HG02798 (cell line): Measurements from ENCODE around the gene UCK2.

Experiments used
- ATAC-seq: cut with Tn5 transposase; IDR thresholded peaks from one replicate; pipeline ENCODE4 v1.9.1; 2021; ENCODE audit warnings: mild to moderate bottlenecking; ENCODE audit not compliant: unreplicated experiment, poor library complexity

Gene UCK2

DNA sequence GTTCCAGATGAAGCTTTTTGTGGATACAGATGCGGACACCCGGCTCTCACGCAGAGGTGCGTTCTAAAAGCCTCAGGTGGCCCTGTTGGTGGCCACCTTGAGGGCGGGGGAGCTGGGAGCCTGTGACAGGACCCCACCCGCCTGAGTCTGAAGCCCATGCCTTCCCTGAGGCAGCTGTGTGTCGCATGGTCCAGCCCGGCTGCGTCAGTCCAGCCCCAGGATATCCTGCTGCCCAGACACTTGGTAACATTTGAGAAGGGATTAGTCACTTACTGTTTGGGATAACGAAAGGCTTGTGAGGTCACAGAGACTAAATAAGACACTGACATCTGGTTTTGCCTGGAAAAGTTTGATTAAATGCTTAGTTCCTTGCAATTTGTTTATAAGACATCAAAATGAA, 68.9 kb downstream of the UCK2 start:
- ATAC-seq = no peak

DNA sequence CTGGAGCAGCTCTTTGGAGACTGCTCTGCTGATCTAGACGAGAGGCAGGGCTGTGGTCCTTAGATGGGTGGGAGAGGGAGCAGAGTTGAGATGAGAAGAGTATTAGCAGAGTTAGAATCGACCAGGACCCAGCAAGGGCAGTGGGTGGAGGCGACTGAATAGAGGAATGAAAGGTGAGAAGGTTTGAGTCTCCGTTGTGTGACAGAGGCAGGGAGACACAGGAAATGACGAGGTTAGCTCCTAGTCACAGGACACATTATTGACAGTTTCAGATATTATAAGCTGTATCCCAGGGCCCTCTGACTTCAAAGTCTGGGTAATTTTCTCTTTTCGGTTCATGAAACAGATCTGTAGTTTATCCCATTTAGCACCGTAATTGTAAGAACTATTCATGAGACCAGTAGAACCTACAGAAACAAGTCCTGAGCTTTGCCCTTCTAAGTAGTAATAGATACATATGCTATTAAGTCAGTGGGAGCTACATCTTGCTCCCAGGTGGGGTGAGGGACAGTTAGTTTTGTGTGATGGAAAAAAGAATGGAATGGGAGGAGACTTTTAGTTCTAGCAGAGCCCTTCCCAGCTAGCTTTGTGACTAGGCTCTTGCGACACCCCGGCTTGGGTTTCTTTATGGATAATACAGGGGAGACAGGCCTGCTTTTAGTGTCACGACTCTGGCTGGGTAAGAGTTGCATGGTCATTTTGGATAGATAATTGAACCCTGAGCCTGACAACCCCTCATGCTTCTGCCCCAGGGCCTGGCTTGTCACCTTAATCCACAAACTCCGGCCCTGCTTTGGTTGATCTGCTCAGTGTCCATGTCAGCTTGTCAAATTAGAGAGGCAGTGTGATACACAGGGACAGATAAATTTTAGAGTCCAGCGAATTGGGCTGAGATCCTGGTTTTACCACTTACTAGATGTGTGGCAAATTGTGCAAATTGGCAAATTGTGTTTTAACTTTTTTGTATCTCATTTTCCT, 70.2 kb downstream of the UCK2 start:
- ATAC-seq = no peak

DNA sequence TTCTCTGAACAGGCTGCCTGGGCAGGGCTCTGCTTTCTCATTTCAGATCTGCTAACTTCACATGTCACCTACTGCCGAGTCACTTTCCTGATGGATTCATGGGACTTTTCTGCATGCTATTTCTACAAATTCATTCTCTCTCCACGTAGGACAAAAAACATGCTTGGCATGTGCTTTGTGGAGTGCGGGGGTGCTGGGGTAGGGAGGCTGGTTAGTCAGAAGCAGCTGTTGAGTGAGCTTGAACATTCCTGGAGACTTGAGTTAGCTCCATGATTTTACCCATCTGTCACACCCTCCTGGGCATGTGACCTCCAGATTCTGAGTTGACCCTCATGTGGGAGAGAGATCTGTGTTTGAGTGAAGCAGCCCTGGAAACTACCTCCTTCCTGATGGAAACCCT, 71.4 kb downstream of the UCK2 start:
- no peak for ATAC-seq

DNA sequence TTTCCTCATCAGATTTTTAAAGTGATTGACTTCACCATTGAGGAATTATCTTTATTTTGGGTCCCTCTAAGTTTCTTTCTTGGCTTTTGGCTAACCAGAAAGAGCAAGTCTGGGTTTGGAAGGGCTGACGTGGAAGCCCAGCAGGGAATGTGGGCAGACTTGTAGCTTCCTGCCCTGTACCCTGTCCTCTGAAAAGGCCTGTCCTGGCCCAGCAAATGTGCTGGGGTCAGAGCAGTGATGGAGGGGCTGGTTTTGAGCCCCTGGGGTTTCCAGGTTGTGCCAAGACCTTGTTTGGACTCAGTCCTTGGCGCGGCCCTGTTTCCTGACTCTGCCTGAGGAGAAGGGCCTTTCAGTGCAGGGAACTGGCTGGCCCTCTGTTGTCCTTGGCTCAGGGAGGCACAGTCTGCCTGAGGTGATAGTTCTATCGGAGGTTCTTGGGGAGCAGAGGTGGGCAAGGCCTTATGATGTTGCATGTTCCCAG, 72.1 kb downstream of the UCK2 start:
- ATAC-seq = no peak

- no peak for ATAC-seq
These were observed 73.4 kb downstream of the UCK2 start for GRCh38 chr1:165900576-165901380.

- ATAC-seq = no peak
These were observed 75.2 kb downstream of the UCK2 start for GRCh38 chr1:165902565-165902964.

DNA sequence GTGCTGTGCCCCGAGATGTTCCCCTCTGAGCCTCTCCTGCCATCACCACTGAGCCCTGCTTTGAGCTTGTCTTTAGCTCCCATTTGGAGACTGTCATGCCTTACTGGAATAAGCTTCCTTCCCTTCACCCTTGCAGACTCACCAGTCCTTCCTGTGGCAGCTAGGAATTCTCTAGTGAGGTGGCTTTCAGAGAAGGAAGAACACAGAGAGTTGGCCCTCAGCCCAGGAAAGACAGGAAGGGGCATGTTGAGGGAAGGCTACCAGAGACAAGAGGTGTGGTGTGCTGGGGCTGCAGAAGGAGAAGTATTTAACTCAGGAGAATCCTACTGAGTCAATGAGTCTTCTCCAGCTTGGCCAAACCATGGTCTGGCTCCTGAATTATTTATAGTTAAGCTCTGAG, 76.3 kb downstream of the UCK2 start:
- ATAC-seq = no peak

DNA sequence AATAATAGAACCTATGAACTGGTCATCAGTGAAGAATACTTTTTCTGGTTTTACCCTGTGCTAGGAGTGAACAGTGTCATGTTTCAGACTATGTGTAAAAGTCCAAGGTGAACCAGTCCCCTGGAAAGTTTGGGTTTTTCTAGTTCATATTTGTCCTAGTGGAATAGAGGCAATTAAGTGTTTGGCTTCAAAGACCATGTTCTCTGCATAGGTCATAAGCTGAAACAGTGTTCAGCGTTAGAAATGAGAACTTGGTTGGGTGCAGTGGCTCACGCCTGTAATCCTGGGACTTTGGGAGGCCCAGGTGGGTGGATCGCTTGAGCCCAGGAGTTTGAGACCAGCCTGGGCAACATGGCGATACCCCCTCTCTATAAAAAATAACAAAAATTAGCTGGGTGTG, 77.5 kb downstream of the UCK2 start:
- ATAC-seq = no peak

GRCh38 chr1:165905853-165906252, 78.4 kb downstream of the UCK2 start:
- no peak for ATAC-seq

DNA sequence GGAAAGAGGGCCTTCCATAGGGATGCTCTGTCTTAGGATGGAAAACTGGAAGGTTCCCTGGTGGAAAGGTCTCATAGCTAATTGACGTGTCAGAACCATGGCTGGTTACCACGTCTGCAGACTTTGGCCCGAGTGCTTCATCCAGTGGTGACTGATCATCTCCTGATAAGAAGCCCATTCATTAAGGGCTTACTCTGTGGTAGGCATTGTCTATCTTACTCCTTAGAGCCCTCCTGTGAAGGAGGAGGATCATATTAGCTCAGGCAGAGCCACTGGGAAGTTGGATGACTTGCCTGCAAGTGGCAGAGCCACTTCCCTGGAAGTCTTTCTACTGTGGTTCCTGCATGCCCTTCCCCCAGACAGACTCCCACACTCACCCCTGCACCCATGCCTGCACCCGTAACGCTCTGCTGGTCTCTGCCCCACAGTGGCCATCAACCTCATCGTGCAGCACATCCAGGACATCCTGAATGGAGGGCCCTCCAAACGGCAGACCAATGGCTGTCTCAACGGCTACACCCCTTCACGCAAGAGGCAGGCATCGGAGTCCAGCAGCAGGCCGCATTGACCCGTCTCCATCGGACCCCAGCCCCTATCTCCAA, 79.9 kb downstream of the UCK2 start:
- ATAC-seq = no peak

- ATAC-seq = no peak
These were observed 83.5 kb downstream of the UCK2 start for GRCh38 chr1:165910764-165911421.

DNA sequence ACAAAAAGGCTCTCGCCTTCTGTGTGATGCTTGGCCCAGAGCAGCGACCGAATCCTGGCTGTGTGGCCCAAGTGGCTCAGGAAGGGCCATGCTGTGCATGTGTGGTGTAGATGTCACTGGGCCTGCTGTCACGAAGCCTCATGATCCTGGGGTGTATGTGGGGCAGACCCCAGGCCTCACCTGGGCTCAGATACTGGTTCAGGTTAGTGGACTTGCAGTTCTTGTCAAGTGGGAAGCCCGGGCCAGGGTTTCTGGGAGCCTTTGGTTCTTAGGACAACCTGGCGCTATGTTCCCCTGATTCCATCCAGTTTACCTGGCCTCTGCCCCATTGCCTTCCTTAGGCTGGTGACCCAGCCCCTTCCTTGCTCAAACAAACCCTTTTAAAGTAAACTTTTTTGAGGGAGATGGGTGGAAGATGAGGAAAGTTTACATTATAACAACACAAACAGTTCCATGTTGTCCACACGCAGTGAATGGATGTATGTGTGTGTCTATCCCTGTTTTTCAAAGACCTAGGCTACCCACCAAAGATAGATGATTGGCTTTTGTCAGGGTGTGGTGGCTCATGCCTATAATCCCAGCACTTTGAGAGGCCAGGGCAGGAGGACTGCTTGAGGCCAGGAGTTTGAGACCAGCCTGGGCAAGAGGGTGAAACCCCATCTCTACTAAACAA, 84.3 kb downstream of the UCK2 start:
- ATAC-seq = no peak

DNA sequence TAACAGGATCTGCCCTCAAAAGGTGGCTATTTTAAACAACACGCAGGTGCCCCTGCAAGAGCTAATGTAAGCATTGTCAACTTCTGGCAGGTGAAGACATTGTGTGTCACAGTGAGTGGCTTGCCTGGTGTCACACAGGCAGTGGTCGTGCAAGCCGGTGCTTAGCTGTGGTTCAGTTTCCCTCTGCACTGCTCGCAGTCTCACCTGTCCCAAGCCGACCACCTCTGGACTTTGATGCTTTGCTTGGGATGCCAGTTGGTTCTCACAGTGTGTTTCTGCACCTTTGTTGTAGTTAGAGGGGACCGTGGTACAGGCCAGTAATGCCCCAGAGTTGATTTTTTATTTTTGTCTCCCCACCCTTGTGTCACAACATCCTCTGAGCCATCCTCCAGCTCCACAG, 85.2 kb downstream of the UCK2 start:
- ATAC-seq = no peak

- peak; percentile 87 for ATAC-seq
These were observed 86.9 kb downstream of the UCK2 start for GRCh38 chr1:165914136-165914798.

DNA sequence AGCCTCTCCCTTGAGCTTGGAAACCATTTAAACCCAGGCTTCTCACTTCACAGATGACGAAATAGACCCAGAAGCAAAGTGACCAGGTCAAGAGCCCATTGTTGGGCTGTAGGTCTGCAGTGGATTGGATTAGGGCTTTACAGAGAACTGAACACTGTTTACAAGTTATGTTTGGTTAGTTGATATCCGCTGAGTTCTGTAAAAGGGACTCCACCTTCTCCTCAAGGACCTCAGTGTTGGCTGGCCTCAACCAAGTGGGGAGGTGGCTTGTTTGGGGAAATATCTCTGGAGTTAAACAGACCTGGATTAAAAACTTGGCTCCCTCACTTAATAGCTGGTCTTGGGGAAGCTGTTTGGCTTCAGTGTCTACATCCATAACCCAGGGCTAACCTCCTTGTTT, 88.1 kb downstream of the UCK2 start:
- no peak for ATAC-seq

- no peak for ATAC-seq
These were observed 88.5 kb downstream of the UCK2 start for GRCh38 chr1:165915932-165916348.

GRCh38 chr1:165917166-165917565, 89.8 kb downstream of the UCK2 start:
- no peak for ATAC-seq

DNA sequence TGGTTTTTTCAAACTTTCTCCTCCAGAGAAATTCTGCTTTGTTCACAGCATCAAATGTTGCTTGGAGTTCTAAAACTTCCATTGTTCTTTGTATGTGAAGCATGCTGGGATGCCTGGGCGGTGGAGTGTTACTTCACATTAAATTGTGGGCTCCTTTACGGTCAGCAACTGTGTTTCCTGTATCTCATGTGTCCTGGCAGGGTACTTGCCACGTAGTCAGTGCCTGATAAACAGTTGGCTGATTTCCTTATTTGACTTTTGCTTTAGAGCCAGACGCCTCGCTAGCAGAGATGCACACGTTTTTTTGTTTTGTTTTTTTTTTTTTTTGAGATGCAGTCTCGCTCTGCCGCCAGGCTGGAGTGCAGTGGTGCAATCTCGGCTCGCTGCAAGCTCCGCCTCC, 96.7 kb downstream of the UCK2 start:
- ATAC-seq = no peak

DNA sequence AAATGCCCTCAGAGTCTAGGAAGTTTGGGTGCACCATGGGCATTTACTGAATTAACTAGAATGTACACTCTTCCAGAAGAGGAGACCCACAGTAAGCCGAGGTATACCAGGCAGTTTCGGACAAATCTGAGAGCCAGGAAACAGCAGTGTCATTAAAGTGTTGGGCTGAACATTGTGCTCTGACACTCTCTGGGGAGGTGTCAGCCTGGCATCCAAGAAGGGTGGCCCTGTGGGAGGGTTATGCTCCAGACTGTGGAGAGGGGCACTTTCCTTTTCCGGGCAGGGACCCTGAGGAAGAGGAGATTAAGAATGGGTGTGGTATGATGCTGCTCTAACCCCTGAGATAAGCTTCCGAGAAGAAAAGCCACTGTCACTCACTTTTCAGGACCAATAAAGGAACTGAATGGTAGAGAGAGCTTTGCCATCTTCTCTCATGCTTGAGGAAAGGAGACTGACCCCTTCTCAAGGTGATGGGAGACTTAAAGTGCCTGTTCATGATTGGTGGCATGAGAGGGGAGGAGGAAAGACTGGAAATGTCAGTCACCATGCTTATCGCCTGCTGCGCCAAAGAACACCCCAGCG, 98.2 kb downstream of the UCK2 start:
- ATAC-seq = no peak
